ENCODE measurements around the gene DKC1.

Gene DKC1

DNA sequence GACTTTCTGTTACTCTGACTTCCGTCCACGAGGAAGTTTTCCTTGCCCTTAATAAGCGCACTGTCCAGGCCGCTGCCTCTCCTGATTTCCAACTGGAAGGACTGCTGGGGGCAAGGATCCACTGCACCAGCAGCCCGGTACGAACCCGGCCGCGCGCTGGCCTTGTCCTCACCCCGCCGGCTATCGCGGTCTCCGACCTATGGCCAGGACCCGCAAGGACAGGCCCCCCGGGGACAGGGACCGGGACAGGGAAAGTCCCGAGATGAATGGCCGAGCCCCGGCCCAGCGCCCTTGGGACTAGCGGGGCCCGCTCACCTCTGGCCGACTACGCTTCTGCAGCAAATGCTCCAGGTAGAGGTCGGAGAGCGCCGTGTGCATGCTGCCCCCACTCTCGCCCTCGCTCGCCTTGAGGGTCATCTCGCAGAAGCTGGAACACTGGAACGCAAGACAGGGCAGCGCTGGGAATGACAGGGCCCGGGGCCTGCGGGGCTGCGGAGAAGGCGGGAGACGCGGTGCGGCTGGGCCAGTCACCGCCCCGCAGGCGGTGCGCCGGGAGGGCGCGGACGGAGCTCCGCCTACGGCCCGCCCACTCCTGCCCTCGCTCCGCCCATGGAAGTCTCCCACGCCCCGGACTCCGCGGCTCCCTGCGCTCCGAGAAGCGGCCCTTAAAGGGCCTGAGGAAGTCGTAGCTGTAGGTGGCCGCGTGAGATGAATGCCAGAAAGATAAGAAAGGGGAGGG, 42.5 kb downstream of the DKC1 start, which contains the start of gene MPP1 (continued):
- no peak for TF ChIP-seq ZNF23 (tag by site-specific recombination; IDR thresholded peaks at IDR 0.05; ENCODE audit: borderline replicate concordance)
- TF ChIP-seq ZNF391 (tag by site-specific recombination; IDR thresholded peaks at IDR 0.05; ENCODE audit: borderline replicate concordance, low read depth): no peak
- no peak for TF ChIP-seq ZNF239 (tag by site-specific recombination; IDR thresholded peaks at IDR 0.05)
- TF ChIP-seq ZNF701 (tag by site-specific recombination; IDR thresholded peaks at IDR 0.05): no peak
- no peak for TF ChIP-seq BCL11A (tag by site-specific recombination; IDR thresholded peaks at IDR 0.05; ENCODE audit: low read depth)
- TF ChIP-seq ZNF211 (tag by site-specific recombination; IDR thresholded peaks at IDR 0.05; ENCODE audit: low read depth): no peak
- no peak for TF ChIP-seq GFI1B (tag by site-specific recombination; IDR thresholded peaks at IDR 0.05)
- TF ChIP-seq, protein P1, sequence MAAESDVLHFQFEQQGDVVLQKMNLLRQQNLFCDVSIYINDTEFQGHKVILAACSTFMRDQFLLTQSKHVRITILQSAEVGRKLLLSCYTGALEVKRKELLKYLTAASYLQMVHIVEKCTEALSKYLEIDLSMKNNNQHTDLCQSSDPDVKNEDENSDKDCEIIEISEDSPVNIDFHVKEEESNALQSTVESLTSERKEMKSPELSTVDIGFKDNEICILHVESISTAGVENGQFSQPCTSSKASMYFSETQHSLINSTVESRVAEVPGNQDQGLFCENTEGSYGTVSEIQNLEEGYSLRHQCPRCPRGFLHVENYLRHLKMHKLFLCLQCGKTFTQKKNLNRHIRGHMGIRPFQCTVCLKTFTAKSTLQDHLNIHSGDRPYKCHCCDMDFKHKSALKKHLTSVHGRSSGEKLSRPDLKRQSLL (tag by site-specific recombination; IDR thresholded peaks at IDR 0.05): no peak
- no peak for TF ChIP-seq MZF1 (tag by site-specific recombination; IDR thresholded peaks at IDR 0.05; ENCODE audit: borderline replicate concordance)
- no peak for TF ChIP-seq ZNF324 (tag by site-specific recombination; IDR thresholded peaks at IDR 0.05)
- TF ChIP-seq TRIM28 (IDR thresholded peaks at IDR 0.05; ENCODE audit: borderline replicate concordance, low read length): no peak
- TF ChIP-seq ZSCAN23 (tag by site-specific recombination; IDR thresholded peaks at IDR 0.05): no peak
- TF ChIP-seq ZNF10 (tag by site-specific recombination; IDR thresholded peaks at IDR 0.05): no peak
- no peak for TF ChIP-seq ZNF544 (tag by site-specific recombination; IDR thresholded peaks at IDR 0.05)
- TF ChIP-seq ZNF530 (tag by site-specific recombination; IDR thresholded peaks at IDR 0.05; ENCODE audit: low read depth): no peak
- no peak for TF ChIP-seq ZNF202 (tag by site-specific recombination; IDR thresholded peaks at IDR 0.05; ENCODE audit: borderline replicate concordance)
- TF ChIP-seq ZNF776 (tag by site-specific recombination; IDR thresholded peaks at IDR 0.05; ENCODE audit: borderline replicate concordance): no peak
- TF ChIP-seq ZNF416 (tag by site-specific recombination; IDR thresholded peaks at IDR 0.05): no peak
- TF ChIP-seq PRDM1 (tag by site-specific recombination; IDR thresholded peaks at IDR 0.05): no peak
- TF ChIP-seq ZNF121 (tag by site-specific recombination; IDR thresholded peaks at IDR 0.05): no peak
- TF ChIP-seq ZNF184 (tag by site-specific recombination; IDR thresholded peaks at IDR 0.05): no peak
- TF ChIP-seq, protein P2, sequence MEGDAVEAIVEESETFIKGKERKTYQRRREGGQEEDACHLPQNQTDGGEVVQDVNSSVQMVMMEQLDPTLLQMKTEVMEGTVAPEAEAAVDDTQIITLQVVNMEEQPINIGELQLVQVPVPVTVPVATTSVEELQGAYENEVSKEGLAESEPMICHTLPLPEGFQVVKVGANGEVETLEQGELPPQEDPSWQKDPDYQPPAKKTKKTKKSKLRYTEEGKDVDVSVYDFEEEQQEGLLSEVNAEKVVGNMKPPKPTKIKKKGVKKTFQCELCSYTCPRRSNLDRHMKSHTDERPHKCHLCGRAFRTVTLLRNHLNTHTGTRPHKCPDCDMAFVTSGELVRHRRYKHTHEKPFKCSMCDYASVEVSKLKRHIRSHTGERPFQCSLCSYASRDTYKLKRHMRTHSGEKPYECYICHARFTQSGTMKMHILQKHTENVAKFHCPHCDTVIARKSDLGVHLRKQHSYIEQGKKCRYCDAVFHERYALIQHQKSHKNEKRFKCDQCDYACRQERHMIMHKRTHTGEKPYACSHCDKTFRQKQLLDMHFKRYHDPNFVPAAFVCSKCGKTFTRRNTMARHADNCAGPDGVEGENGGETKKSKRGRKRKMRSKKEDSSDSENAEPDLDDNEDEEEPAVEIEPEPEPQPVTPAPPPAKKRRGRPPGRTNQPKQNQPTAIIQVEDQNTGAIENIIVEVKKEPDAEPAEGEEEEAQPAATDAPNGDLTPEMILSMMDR (tag by site-specific recombination; IDR thresholded peaks at IDR 0.05): 0 out of 2 replicates have a peak, but pooled peaks have one; percentile 41
- TF ChIP-seq, protein P3, sequence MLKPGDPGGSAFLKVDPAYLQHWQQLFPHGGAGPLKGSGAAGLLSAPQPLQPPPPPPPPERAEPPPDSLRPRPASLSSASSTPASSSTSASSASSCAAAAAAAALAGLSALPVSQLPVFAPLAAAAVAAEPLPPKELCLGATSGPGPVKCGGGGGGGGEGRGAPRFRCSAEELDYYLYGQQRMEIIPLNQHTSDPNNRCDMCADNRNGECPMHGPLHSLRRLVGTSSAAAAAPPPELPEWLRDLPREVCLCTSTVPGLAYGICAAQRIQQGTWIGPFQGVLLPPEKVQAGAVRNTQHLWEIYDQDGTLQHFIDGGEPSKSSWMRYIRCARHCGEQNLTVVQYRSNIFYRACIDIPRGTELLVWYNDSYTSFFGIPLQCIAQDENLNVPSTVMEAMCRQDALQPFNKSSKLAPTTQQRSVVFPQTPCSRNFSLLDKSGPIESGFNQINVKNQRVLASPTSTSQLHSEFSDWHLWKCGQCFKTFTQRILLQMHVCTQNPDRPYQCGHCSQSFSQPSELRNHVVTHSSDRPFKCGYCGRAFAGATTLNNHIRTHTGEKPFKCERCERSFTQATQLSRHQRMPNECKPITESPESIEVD (tag by site-specific recombination; IDR thresholded peaks at IDR 0.05): no peak
- TF ChIP-seq ZNF174 (tag by site-specific recombination; IDR thresholded peaks at IDR 0.05): no peak
- TF ChIP-seq ZNF76 (tag by site-specific recombination; IDR thresholded peaks at IDR 0.05; ENCODE audit: borderline replicate concordance, low read depth): peak; percentile 53; the same call in 1 of the 2 replicates
- TF ChIP-seq, protein P4, sequence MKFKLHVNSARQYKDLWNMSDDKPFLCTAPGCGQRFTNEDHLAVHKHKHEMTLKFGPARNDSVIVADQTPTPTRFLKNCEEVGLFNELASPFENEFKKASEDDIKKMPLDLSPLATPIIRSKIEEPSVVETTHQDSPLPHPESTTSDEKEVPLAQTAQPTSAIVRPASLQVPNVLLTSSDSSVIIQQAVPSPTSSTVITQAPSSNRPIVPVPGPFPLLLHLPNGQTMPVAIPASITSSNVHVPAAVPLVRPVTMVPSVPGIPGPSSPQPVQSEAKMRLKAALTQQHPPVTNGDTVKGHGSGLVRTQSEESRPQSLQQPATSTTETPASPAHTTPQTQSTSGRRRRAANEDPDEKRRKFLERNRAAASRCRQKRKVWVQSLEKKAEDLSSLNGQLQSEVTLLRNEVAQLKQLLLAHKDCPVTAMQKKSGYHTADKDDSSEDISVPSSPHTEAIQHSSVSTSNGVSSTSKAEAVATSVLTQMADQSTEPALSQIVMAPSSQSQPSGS (tag by site-specific recombination; IDR thresholded peaks at IDR 0.05; ENCODE audit: low read depth): no peak
- TF ChIP-seq, protein P5, sequence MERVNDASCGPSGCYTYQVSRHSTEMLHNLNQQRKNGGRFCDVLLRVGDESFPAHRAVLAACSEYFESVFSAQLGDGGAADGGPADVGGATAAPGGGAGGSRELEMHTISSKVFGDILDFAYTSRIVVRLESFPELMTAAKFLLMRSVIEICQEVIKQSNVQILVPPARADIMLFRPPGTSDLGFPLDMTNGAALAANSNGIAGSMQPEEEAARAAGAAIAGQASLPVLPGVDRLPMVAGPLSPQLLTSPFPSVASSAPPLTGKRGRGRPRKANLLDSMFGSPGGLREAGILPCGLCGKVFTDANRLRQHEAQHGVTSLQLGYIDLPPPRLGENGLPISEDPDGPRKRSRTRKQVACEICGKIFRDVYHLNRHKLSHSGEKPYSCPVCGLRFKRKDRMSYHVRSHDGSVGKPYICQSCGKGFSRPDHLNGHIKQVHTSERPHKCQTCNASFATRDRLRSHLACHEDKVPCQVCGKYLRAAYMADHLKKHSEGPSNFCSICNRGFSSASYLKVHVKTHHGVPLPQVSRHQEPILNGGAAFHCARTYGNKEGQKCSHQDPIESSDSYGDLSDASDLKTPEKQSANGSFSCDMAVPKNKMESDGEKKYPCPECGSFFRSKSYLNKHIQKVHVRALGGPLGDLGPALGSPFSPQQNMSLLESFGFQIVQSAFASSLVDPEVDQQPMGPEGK (tag by site-specific recombination; IDR thresholded peaks at IDR 0.05): no peak
- TF ChIP-seq, protein P6, sequence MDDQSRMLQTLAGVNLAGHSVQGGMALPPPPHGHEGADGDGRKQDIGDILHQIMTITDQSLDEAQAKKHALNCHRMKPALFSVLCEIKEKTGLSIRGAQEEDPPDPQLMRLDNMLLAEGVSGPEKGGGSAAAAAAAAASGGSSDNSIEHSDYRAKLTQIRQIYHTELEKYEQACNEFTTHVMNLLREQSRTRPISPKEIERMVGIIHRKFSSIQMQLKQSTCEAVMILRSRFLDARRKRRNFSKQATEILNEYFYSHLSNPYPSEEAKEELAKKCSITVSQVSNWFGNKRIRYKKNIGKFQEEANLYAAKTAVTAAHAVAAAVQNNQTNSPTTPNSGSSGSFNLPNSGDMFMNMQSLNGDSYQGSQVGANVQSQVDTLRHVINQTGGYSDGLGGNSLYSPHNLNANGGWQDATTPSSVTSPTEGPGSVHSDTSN (CRISPR knock-in tag; IDR thresholded peaks at IDR 0.05): no peak
- TF ChIP-seq, protein P7, sequence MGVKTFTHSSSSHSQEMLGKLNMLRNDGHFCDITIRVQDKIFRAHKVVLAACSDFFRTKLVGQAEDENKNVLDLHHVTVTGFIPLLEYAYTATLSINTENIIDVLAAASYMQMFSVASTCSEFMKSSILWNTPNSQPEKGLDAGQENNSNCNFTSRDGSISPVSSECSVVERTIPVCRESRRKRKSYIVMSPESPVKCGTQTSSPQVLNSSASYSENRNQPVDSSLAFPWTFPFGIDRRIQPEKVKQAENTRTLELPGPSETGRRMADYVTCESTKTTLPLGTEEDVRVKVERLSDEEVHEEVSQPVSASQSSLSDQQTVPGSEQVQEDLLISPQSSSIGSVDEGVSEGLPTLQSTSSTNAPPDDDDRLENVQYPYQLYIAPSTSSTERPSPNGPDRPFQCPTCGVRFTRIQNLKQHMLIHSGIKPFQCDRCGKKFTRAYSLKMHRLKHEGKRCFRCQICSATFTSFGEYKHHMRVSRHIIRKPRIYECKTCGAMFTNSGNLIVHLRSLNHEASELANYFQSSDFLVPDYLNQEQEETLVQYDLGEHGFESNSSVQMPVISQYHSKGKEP (tag by site-specific recombination; IDR thresholded peaks at IDR 0.05): no peak
